GM19099 (cell line): ENCODE data around the gene OR2AE1.

Source experiments
- POLR2A ChIP-seq: IDR thresholded peaks from 3 replicates; pipeline ENCODE4 v1.6.1; 2011; ENCODE audit warnings: low read depth; ENCODE audit not compliant: insufficient read length; ENCODE audit errors: extremely low read depth

The OR2AE1 gene, protein sequence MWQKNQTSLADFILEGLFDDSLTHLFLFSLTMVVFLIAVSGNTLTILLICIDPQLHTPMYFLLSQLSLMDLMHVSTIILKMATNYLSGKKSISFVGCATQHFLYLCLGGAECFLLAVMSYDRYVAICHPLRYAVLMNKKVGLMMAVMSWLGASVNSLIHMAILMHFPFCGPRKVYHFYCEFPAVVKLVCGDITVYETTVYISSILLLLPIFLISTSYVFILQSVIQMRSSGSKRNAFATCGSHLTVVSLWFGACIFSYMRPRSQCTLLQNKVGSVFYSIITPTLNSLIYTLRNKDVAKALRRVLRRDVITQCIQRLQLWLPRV

GRCh38 chr7:99876933-99877332, at the start of gene OR2AE1:
Gene OR2AE1 (minus strand): TSS chr7:99877033. CDS start chr7:99877033, 0 bp downstream.
- TF ChIP-seq POLR2A, result no peak

DNA sequence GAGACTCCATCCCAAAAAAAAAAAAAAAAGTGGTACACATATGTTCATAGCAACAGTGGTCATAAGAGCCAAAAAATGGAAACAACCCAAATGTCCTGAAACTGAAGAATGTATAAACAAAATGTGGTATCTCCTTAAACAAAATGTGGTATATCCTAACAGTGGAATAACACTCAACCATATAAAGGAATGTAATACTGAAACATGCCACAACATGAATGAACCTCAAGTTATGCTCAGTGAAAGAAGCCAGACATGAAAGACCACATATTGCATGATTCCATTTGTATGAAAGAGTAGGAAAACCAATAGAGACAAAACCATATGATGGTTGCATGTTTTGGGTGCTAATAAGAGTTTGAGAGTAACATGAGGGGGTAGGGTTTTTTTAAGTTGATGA, 49.5 kb upstream of the OR2AE1 start:
- no peak for TF ChIP-seq POLR2A

DNA sequence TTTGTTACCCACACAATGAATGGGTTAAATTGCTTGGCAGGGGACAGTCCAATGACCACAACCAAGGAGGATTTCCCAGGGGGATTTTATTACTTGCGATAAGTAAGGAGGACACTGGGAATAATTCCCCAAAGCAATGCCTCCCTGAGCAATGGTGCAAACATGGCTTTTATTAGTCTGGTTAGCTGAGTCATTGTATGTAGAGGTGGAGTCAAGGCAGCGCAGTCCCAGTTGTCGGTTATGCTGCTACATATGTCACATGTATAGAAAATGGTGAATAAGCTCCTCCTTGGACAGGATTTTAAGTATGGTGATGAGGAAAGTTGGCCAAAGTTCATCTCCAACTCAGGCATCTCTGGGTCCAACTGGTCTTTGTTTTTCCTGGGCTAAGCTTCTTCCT, 46.4 kb upstream of the OR2AE1 start:
- no peak for TF ChIP-seq POLR2A

DNA sequence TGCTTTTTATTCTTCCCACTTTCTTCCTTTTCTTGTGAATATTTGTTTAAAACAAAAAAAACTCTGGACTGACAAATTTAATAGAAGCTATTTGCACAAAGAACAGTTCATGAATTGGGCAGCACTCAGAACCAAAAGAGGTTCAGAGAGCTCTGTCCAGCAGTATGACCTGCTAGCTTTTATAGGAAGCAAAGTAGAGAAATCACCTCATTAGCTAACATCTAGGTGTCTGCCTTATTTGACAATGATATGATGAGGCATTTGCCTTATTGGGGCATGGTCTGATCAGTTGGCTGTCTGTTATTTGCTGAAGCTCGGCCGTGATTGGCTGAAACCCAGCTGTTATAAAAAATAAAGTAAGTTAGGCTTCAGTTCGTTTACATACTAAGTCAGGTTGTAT, 43.3 kb upstream of the OR2AE1 start:
- no peak for TF ChIP-seq POLR2A

- TF ChIP-seq POLR2A, result no peak
These were observed 42.9 kb upstream of the OR2AE1 start for GRCh38 chr7:99919814-99920112.

- TF ChIP-seq POLR2A, result peak; percentile 92
These were observed 42.4 kb upstream of the OR2AE1 start, which contains the start of gene TRIM4 for GRCh38 chr7:99918959-99919813. Gene TRIM4 (minus strand): TSS chr7:99919530. CDS start chr7:99919401, 129 bp downstream.

GRCh38 chr7:99910976-99911375, 34.1 kb upstream of the OR2AE1 start:
- no peak for TF ChIP-seq POLR2A

DNA sequence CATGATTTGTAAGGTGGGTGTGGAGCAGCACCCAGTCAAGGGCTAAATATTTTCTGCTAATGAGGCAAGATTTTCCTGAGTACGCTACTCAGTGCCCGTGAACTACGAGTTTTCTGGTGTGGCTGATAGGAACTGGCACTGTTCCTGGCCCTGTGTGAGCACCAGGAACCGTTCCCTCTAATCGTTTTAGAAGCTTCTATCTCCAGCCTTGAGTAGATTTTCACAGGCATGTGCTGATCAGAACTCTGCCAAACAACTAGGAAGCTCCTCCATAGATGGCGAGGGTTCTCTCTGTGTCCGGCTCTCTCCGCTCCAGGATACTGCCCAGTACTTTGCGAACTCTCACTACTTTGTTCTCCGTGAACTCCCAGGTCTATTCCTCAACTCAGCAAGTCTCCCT, 24.7 kb upstream of the OR2AE1 start:
- no peak for TF ChIP-seq POLR2A

DNA sequence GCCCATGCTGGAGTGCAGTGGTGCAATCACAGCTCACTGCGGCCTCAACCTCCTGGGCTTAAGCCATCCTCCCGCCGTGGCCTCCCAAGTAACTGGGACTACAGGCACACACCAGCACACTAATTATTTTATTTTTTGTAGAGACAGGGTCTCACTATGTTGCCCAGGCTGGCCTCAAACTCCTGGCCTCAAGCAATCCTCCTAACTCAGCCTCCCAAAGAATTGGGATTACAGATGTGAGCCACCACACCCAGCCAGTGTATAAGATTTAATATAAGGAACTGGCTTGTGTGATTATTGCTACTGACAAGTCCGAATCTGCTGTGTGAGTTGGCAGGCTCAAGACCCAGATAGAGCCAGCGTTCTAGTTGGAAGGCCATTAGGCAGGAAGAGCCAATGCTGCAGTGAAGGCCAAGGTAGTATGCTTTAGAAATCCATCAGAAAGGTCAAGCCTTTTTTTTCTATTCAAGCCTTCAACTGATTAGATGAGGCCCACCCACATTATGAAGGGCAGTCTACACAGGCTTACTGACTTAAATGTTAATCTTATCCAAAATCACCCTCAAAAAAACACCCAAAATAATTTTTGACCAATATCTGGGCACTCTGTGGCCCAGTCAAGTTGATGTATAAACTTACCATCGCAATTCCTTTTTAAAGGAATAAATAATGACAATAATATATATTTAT, 23.1 kb upstream of the OR2AE1 start:
- no peak for TF ChIP-seq POLR2A

DNA sequence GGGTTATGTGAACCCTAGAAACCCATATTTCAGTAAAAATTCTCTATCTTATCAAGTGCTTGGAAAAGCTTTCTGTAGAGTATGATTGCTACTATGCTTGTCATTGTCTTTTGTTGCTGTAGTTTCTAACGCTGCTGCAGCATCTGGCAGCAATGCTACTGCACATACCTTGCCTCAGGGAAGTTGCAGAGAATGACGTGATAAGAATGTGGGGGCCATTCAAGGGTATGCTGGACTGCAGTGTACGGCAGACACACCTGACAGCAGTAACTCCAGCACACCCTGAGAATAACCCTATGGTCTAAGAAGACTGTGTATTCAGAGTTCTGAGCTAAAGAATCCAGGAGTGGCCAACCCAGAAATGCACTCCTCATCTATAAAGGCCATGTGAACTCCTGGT, 22.0 kb upstream of the OR2AE1 start:
- no peak for TF ChIP-seq POLR2A

- TF ChIP-seq POLR2A, result no peak
These were observed 21.2 kb upstream of the OR2AE1 start for GRCh38 chr7:99898023-99898357.

GRCh38 chr7:99897322-99898022, 20.6 kb upstream of the OR2AE1 start:
- TF ChIP-seq POLR2A, result no peak

GRCh38 chr7:99894738-99895137, 17.9 kb upstream of the OR2AE1 start:
- TF ChIP-seq POLR2A, result no peak

- TF ChIP-seq POLR2A, result no peak
These were observed 16.4 kb upstream of the OR2AE1 start for GRCh38 chr7:99893280-99893679.

GRCh38 chr7:99881370-99881769, 4.5 kb upstream of the OR2AE1 start:
- TF ChIP-seq POLR2A, result no peak
